Pancreas (tissue), 10 donors: Measurements from ENCODE around the gene GTF2A1L. TPM values are rescaled to one million over a fixed set of nuclear protein-coding genes. Genes with fewer than 3 reads are reported as not detected.

Experiments
- ATAC-seq, 4 donors: fragments of 200-7000 bp; cut with Tn5 transposase; one replicate each; pipeline versions ENCODE4 v1.8.0 to v1.9.1; 2020; ENCODE audit warnings: mild to moderate bottlenecking in 4 of 4, moderate library complexity in 4 of 4
- DNase-seq, 6 donors: peaks; one replicate each; pipeline ENCODE4 v3.0.0-alpha.2; 2020
- FAIRE-seq: peaks from 2 replicates; lab custom pipeline; 2012; peaks lifted over from hg19 to GRCh38; lab: Jason Lieb, UNC
- H3K27ac ChIP-seq, 4 donors: fragments of 200-600 bp; sonication (generic); 1 replicate in 3 of 4; 2 replicates in 1 of 4; pipeline versions ENCODE4 v1.5.0 to v1.8.0; 2020
- H3K27me3 ChIP-seq, 4 donors: fragments of 200-600 bp; one replicate each; pipeline ENCODE4 v1.8.0; 2021
- H3K36me3 ChIP-seq, 3 donors: fragments of 200-600 bp; sonication (generic) in 1 of 3; one replicate each; pipeline versions ENCODE4 v1.5.0 to v1.8.0; 2020 to 2021
- H3K4me1 ChIP-seq, 3 donors: fragments of 200-600 bp; one replicate each; pipeline ENCODE4 v1.8.0; 2021
- H3K4me3 ChIP-seq, 4 donors: fragments of 200-600 bp; sonication (generic) in 2 of 4; one replicate each; pipeline versions ENCODE4 v1.5.0 to v1.8.0; 2020 to 2021
- H3K9me3 ChIP-seq, 4 donors: fragments of 200-600 bp; one replicate each; pipeline ENCODE4 v1.8.0; 2021
- CTCF ChIP-seq, 4 donors: fragments of 200-600 bp; sonication (generic) in 3 of 4; IDR thresholded peaks; one replicate each; pipeline versions ENCODE4 v1.5.0 to v1.8.0; 2021; ENCODE audit warnings: antibody characterized with exemption in 4 of 4
- WGBS, 2 donors: extraction: QIAGEN DNeasy Blood & Tissue Kit; methylation state at CpG; one replicate each; pipeline ENCODE4 v1.1.7; 2013; 5-methylcytosine and 5-hydroxymethylcytosine counted together
- intact Hi-C, 3 donors: fragments of 100-400 bp; cut with DNase I; formaldehyde crosslinking; loops; one replicate each; pipeline versions ENCODE4 v1.11.1 to v1.14.2; 2022
- polyA plus RNA-seq, 2 donors: library from polyadenylated mRNA; stranded (reverse); fragments of 200-250 nt; gene quantifications; one replicate each; pipeline ENCODE4 v1.2.3, GENCODE V29; 2013
- total RNA-seq, 6 donors: library from RNA; stranded (reverse); fragmentation: NEBNext Ultra II Directional in 4 of 6; extraction: Animal tissue kit (Norgen Biotek cat#: 25700) in 4 of 6; gene quantifications; one replicate each; pipeline versions ENCODE4 v1.2.1 to v1.2.4, GENCODE V29; 2021 to 2023
- donor health status: healthy with polysubstance abuse.
- donor health status: DM: no; HTN: no; CAD: no; lungs with moderate emphysema.
- donor health status: DM: no; HTN: no; CAD: no.
- donor health status: control.
- donor health status: control.
- donor health status: Bipolar disorder and iron deficiency.
- donor health status: DM: yes; HTN: yes; CAD: no.
- donor health status: DM: no; HTN: no; CAD: no.
- donor health status: DM: no; HTN: no; CAD: no.
- donor health status: DM: yes; HTN: yes; CAD: no.

Gene GTF2A1L
- total and polyA plus RNA-seq, 8 donors: 0.17 to 0.42 TPM; not detected in 6

GRCh38 chr2:48635786-48636185 is 18.1 kb downstream of the GTF2A1L start:
- no peak for TF ChIP-seq CTCF (IDR thresholded peaks at IDR 0.05)
- no peaks in the 10 kb centered on the region for H3K4me1 ChIP-seq
- ATAC-seq (no peak), FAIRE-seq (no peak), DNase-seq (no peak)
- no peaks in the 10 kb centered on the region for H3K36me3 ChIP-seq
- WGBS, 2 donors: 49 to 64% methylated on average over 2 of the region's 2 CpGs
- no peaks in the 10 kb centered on the region for H3K9me3 ChIP-seq
- H3K27ac ChIP-seq: no peak overlapping the region
- H3K4me3 ChIP-seq: no peak overlapping the region
- intact Hi-C loops: no loop called here
- H3K27me3 ChIP-seq: no peaks in the 10 kb centered on the region

DNA sequence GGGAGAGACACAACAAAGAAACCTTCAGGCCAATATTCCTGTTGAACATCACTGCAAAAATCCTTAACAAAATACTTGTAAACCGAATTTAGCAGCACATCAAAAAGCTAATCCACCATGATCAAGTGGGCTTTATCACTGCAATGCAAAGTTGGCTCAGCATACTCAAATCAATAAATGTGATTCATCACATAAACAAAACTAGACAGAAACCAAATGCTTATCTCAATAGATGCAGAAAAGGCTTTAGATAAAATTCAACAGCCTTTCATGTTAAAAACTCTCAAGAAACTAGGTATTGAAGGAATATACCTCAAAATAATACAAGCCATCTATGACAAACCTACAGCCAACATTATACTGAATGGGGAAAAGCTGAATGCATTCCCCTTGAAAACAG is 20.6 kb downstream of the GTF2A1L start:
- Histone ChIP-seq H3K36me3 (no peaks in the 10 kb centered on the region), H3K27ac (no peak overlapping the region)
- no peak for FAIRE-seq

DNA sequence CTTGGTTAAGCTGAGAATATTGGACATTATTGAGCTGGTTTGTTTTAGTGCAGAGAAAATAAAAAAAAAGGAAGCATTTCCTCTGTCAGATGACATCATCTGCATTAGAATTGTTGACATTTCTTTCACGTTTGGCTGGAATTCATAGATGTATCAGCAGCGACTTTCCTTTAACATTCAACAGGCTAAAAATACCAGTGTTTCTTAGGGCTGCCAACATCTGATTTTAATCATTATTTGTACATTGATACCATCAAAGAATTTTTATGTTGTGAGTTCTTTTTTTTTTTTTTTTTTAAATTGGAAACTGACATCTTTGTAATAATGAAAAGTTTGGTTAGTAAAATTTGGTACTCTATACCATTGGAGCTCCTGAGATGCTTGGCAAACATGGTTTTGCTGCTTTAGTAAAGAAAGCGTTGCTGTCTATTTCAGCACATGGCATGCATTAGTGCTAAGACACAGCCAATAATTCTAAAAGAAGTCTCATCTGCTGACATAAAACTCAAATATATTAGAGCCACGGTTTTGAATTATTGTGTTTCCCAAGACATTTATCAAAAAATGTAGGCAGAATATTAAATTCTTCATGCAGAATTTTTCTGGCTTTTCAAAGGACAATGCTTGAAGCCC is 33.6 kb downstream of the GTF2A1L start:
- Histone ChIP-seq H3K27ac (no peak overlapping the region), H3K4me1 (no peaks in the 10 kb centered on the region), H3K9me3 (no peaks in the 10 kb centered on the region), H3K36me3 (no peaks in the 10 kb centered on the region), H3K27me3 (no peaks in the 10 kb centered on the region), H3K4me3 (no peak overlapping the region)
- FAIRE-seq: no peak
- DNase-seq: no peak
- TF ChIP-seq CTCF (IDR thresholded peaks at IDR 0.05): no peak
- 28 to 31% methylated on average over 4 of the region's 4 CpGs for WGBS, 2 donors
- no peak for ATAC-seq
- intact Hi-C loops: no loop called here

More for the DNA sequence above, 20.6 kb downstream of the GTF2A1L start:
- 20 to 21% methylated on average over 1 of the region's 1 CpG for WGBS, 2 donors
- DNase-seq: no peak
- Histone ChIP-seq H3K9me3 (no peaks in the 10 kb centered on the region), H3K4me1 (no peaks in the 10 kb centered on the region), H3K27me3 (no peaks in the 10 kb centered on the region), H3K4me3 (no peak overlapping the region)
- no peak for ATAC-seq
- intact Hi-C loops: no loop called here
- TF ChIP-seq CTCF (IDR thresholded peaks at IDR 0.05): no peak

DNA sequence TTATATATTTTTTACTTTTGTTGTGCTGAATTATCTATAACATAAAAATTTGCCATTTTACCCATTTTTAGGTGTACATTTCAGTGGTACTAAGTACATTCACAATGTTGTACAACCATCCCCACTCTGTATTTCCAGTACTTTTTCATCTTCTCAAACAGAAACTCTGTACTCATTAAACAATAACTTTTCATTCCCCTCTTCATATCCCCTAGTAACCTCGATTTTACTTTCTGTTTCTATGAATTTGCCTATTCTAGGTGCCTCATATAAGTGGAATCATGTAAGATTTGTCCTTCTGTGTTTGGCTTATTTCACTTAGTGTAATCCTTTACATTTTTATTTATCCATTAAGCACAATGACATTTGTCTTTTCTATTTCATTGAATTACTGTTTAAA is 51.3 kb downstream of the GTF2A1L start:
- intact Hi-C loops: no loop called here
- ATAC-seq (no peak), DNase-seq (no peak), FAIRE-seq (no peak)
- Histone ChIP-seq H3K9me3 (no peaks in the 10 kb centered on the region), H3K4me1 (no peaks in the 10 kb centered on the region), H3K4me3 (no peak overlapping the region), H3K27me3 (no peaks in the 10 kb centered on the region), H3K27ac (no peak overlapping the region), H3K36me3 (no peaks in the 10 kb centered on the region)
- no peak for TF ChIP-seq CTCF (IDR thresholded peaks at IDR 0.05)
- WGBS, 2 donors: 48 to 49% methylated on average over 1 of the region's 1 CpG

- no peak overlapping the region for H3K27ac ChIP-seq
- WGBS, 2 donors: 67 to 86% methylated on average over 4 of the region's 4 CpGs
- no peak overlapping the region for H3K4me3 ChIP-seq
- TF ChIP-seq CTCF (IDR thresholded peaks at IDR 0.05): no peak
- H3K9me3 ChIP-seq: no peaks in the 10 kb centered on the region
- no peak for ATAC-seq
- DNase-seq: no peak
- FAIRE-seq: no peak
- intact Hi-C loops: no loop called here
- no peaks in the 10 kb centered on the region for H3K36me3 ChIP-seq
- H3K27me3 ChIP-seq: no peaks in the 10 kb centered on the region
- no peaks in the 10 kb centered on the region for H3K4me1 ChIP-seq
Measured at GRCh38 chr2:48673581-48673980, 55.9 kb downstream of the GTF2A1L start.
